MG63 (cell line): ENCODE data around the gene COCH. TPM values are rescaled to one million over a fixed set of nuclear protein-coding genes. Genes with fewer than 3 reads are reported as not detected.
A peak's percentile ranks its signal among the peaks of the same experiment; 100 is the strongest.

Source experiments
- DNase-seq: peaks from one replicate; pipeline ENCODE4 v3.0.0-alpha.2; 2020
- H3K27me3 ChIP-seq: fragments of 250-450 bp; sonication (Bioruptor Pico); 2 replicates; pipeline ENCODE4 v1.5.1; 2020; ENCODE audit warnings: mild to moderate bottlenecking, moderate library complexity
- H3K36me3 ChIP-seq: fragments of 250-450 bp; sonication (Bioruptor Pico); 2 replicates; pipeline ENCODE4 v1.5.1; 2020; ENCODE audit warnings: mild to moderate bottlenecking, moderate library complexity
- H3K4me3 ChIP-seq: fragments of 250-450 bp; sonication (Bioruptor Pico); 2 replicates; pipeline ENCODE4 v1.5.1; 2020; ENCODE audit warnings: mild to moderate bottlenecking, moderate library complexity
- H3K9me3 ChIP-seq: fragments of 250-450 bp; sonication (Bioruptor Pico); 2 replicates; pipeline ENCODE4 v1.5.1; 2020; ENCODE audit warnings: mild to moderate bottlenecking, moderate library complexity
- total RNA-seq: library from RNA; depleted of rRNA; stranded (reverse); fragments of >200 nt; shearing (Covaris generic); gene quantifications from 2 replicates; pipeline ENCODE4 v1.2.3, GENCODE V29; 2014; ENCODE audit warnings: low replicate concordance

COCH gene
- total RNA-seq, 1 experiment from 2014 or later, result 7.0 TPM

DNA sequence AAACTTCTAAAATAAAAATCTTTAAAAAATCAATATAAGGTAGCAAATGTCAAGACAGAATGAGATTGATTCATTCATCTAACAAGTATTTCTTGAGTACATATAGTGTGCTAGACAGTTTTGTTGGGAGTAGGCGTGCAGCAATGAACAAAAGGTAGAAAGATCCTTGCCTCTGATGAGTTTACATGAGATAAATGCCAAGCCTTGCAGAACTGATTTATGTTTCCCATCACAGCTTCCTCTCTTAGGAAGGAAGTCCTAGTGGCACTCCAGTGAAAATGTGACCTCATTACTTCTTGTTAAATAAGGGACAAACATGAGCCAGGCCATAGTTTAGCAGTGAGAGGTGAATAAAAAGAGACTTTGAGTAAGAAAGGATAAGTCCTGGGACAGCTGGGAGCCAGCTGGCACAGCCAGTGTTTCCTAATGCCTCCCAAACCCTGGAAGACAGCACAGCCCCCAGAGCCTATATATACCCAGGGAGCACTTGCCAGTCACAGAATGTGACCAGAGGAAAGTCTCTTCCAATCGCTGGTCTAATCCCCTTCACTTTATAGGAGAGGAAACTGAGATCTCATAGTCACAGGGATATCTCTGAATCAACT lies 4.7 kb upstream of the COCH start:
- no peak for DNase-seq
- Histone ChIP-seq H3K36me3 (no peaks in the 10 kb centered on the region), H3K9me3 (no peaks in the 10 kb centered on the region), H3K27me3 (no peaks in the 10 kb centered on the region), H3K4me3 (no peak overlapping the region)

DNA sequence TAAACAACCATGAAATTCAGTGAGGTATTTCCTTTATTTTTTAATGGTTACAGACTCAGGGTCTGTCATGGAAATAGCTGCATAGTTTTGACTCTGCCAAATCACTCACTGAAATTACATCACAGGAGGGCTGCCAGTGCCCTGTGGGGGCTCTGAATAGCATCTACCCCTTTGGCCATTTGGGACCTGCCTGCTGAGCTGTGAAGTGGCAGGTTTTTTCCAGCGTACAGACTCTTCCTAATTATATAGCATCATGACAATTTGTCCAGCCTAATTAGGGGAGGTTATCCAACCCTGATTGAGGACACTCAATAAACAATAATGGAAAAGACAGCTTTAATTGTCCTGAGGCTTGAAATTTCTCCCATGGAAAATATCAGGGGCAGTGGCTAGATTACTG lies 1.8 kb upstream of the COCH start:
- H3K36me3 ChIP-seq, result no peaks in the 10 kb centered on the region
- no peaks in the 10 kb centered on the region for H3K9me3 ChIP-seq
- no peak for DNase-seq
- no peak overlapping the region for H3K4me3 ChIP-seq
- H3K27me3 ChIP-seq, result no peaks in the 10 kb centered on the region

DNA sequence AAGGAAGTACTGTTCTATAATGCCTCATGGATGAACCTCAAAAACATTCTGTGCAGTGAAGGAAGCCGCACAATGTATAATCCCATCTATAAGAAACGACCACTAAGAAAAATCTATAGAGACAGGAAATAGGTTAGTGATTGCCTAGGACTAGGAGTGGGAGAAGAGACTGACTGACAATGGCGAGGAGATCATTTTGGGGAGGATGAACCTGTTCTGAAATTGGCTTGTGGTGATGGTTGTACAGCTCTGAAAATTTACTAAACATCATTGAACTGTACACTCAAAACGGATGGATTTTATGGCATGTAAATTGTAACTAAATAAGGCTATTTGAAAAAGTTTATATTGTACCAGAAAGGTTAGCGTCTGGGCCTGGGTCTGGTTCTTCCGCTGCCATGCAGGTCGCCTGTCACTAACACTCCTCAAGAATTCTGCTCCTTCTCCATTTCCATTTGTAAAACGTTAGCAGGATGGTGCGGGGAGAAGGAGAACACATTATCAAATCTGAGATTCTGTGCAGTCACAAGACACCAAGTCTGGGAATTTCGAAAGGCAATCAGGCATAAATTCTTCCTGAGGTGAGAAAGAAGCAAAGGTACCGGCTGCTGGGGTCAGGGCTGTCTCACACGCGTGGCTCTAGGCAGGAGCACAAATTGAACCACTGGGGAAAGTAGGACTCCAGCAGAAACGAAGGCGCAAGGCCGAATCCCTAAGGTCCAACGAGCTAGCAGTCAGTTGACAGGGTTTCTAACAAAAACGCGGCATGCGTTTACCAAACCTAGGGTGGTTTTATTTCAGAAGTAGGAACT lies 845 bp upstream of the COCH start:
- Histone ChIP-seq H3K36me3 (no peaks in the 10 kb centered on the region), H3K9me3 (no peaks in the 10 kb centered on the region), H3K27me3 (no peaks in the 10 kb centered on the region), H3K4me3 (peak overlapping the region; percentile 43)
- no peak for DNase-seq

DNA sequence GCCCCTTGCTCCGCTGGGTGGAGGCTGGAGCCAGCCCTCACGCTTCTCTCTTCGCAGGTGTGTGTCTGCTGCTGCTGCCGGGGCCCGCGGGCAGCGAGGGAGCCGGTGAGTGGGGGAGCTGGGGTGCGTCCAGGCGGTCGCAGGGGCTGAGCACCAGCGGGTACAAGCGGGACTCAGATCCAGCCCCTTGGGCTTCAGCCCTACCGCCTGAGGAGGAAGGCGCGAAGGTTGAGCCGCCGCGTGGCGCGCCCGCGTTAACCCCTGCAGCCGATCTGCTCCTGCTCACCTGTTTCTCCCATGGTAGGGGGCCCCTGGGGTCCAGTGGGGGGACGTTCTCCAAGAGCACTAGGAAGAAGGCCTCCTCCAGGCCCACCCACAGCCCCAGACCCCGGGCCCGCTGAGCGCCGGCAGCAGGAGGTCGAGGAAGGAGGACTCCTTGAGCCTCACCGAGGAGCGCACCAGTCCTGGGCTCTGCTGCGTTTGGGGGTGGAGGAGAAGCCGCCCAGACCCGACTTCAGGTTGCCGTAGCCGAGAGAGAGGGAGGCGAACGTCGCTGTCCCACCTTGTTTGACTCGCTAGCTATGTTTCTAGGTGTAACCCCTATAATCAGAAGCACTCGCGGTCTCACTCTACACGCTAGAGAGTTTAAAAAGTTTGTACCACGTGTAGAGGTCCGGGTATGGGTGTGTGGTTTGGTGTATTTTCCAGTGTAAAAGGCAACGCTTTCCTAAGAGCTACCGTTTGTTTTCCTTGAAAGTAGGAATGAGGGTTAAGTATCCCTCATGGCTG lies 834 bp downstream of the COCH start:
- Histone ChIP-seq H3K4me3 (peak overlapping the region; percentile 43), H3K27me3 (no peaks in the 10 kb centered on the region)
- DNase-seq, result no peak

DNA sequence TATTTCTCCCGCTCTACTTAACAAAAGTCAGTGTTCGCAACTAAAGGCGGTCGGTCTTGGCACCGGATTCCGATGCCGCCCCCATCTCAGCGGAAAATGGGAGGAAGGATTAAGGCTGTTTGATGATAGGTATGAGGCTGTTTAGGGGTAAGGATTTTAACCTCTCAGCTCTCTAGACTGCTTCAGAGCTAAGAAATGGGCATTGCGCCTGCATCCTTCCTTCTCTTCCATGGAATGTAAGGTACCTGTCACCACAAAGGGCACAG lies 1.4 kb downstream of the COCH start:
- Histone ChIP-seq H3K4me3 (no peak overlapping the region), H3K36me3 (no peaks in the 10 kb centered on the region), H3K27me3 (no peaks in the 10 kb centered on the region), H3K9me3 (no peaks in the 10 kb centered on the region)
- DNase-seq, result no peak

More for the DNA sequence above, 834 bp downstream of the COCH start:
- Histone ChIP-seq H3K36me3 (no peaks in the 10 kb centered on the region), H3K9me3 (no peaks in the 10 kb centered on the region)

DNA sequence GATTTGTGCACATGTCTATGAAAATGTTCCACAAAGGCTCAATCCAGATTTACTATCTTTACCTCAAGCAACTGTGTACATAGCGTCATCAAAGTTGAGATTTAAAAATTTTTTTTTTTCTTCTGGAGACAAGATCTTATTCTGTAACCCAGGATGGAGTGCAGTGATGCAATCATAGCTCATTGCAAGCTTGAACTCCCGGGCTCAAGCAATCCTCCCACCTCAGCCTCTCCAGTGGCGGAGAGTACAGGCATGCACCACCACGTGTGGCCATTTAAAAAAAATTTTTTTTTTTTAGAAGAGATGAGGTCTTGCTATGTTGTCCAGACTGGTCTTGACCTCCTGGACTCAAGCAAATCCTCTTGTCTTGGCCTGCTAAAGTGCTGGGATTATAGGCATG lies 2.3 kb downstream of the COCH start:
- no peaks in the 10 kb centered on the region for H3K36me3 ChIP-seq
- no peaks in the 10 kb centered on the region for H3K27me3 ChIP-seq
- no peaks in the 10 kb centered on the region for H3K9me3 ChIP-seq
- no peak for DNase-seq
- no peak overlapping the region for H3K4me3 ChIP-seq

DNA sequence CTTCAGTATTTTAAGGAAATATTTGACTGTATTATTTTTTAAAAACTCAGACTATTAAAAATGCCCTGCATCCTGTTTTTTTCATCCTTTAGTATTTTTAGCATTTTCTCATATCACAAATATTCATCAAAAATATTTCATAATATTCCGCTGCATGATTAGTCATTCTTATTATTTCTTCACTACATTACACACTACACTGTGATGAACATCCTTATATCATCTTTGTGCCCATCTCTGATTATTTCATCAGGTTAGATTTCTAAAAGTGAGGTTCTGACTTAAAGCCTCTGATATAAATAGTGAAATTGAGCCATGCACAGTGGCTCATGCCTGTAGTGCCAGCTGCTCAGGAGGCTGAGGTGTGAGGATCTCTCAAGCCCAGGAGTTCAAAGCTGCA lies 8.1 kb downstream of the COCH start:
- no peak for DNase-seq
- Histone ChIP-seq H3K36me3 (no peaks in the 10 kb centered on the region), H3K27me3 (no peaks in the 10 kb centered on the region), H3K4me3 (no peak overlapping the region), H3K9me3 (no peaks in the 10 kb centered on the region)

DNA sequence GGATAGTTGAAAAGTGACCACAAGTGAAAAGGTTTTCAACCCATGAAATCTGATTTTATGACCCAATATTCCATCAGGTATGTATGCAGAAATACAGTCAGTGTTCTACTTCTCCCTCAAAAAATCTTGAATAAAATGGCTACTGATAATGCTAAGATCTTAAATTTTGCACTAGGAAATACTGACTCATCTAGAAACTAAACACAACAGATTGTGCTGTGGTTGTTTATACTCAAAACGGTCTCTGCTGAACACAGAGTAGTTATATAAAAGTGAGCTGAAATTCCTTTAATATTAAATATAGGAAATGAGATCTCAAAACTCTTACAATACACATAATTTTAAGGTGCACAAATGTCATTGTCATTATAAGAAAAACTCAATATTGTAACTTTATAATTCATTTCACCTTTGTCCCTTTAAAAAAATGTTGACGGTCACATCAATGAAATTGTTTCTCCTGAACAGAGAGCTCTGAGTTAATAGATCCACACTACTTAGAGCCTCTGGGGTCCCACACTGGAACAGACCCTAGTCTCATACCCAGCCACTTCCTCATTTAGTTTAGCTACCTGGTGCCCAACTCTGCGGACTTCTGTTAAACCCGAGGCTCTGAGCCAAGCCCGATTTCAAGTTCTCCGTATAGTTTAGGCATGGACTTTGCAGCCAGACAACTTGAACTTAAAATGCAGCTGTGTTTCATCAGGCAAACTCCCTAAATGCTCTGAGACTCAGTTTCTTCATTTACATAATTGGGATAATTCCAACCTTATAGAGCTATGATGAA lies 9.3 kb downstream of the COCH start:
- Histone ChIP-seq H3K36me3 (no peaks in the 10 kb centered on the region), H3K9me3 (no peaks in the 10 kb centered on the region), H3K4me3 (no peak overlapping the region), H3K27me3 (no peaks in the 10 kb centered on the region)
- no peak for DNase-seq

DNA sequence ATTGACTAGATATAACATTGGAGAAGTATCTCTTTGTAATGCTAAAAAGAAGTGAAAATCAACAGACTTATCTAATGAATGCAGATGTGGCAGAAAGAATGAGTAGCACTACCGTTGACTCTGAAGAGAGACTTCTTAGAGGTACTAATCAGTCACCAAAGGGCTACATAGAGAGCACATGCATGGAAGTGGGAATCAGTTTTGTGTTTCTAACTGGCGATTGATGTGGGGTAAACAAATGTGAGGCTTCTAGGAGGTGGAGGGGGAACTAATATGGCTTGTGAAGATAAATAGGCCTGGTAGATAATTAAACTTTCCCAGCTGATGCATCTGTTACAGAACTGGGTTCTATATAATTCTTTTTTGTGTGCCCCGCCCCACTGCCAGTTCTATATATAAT lies 10.5 kb downstream of the COCH start:
- no peak for DNase-seq
- Histone ChIP-seq H3K9me3 (no peaks in the 10 kb centered on the region), H3K27me3 (no peaks in the 10 kb centered on the region), H3K4me3 (no peak overlapping the region), H3K36me3 (no peaks in the 10 kb centered on the region)

DNA sequence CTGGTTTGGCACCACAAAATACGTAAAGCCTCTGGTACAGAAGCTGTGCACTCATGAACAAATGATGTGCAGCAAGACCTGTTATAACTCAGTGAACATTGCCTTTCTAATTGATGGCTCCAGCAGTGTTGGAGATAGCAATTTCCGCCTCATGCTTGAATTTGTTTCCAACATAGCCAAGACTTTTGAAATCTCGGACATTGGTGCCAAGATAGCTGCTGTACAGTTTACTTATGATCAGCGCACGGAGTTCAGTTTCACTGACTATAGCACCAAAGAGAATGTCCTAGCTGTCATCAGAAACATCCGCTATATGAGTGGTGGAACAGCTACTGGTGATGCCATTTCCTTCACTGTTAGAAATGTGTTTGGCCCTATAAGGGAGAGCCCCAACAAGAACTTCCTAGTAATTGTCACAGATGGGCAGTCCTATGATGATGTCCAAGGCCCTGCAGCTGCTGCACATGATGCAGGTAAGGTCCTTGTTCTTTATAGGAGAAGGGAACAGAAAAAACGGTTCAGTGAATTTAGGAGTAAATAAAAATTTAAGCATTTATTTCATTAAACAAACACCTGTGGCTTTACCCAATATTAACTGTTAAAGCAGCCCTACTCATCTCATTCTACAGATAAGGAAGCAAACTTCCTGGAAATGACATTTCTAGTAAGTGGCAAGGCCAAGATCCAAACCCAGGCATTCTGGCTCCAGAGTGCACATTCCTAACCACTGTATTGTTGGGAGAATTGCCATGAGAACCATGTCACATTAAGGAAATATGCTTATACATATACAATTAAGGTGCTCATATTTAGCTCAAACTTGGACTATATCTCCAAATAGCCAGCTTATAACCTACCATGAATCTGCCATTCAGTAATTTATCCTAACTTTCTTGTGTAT lies 11.7 kb downstream of the COCH start:
- no peak overlapping the region for H3K4me3 ChIP-seq
- H3K9me3 ChIP-seq, result no peaks in the 10 kb centered on the region
- H3K36me3 ChIP-seq, result no peaks in the 10 kb centered on the region
- H3K27me3 ChIP-seq, result no peaks in the 10 kb centered on the region
- peak; percentile 52 for DNase-seq

DNA sequence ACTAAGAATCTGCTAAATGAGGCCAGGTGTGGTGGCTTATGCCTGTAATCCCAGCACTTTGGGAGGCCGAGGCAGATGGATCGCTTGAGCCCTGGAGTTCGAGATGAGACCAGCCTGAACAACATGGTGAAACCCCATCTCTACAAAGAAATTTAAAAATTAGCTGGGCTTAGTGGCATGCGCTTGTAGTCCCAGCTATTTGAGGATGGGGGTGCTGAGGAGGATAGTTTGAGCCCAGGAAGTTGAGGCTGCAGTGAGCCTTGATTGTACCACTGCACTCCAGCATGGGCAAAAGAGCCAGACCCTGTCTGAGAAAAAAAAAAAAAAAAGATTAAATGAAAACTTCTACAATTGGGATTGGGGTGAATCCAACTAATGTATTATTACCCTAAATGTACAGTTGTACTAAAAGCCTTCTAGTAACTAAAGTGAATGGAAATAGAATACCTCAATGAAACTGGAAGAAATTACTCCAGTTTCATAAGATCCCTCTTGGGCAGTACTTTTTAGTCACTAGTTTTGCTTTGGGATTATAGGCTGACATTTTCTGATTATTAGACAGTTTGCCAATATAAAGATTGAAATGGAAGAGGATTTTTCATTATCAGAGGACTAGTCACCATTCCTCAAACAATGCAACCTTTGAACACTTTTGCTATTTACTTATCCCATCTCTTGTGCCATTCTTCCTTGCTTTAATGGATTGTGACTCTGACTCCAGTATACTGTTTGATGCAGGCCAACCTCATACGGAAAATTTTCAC lies 14.3 kb downstream of the COCH start:
- no peaks in the 10 kb centered on the region for H3K9me3 ChIP-seq
- H3K4me3 ChIP-seq, result no peak overlapping the region
- DNase-seq, result no peak
- peaks cover 2% of the 10 kb centered on the region; the same call in 1 of the 2 replicates for H3K36me3 ChIP-seq
- H3K27me3 ChIP-seq, result no peaks in the 10 kb centered on the region

DNA sequence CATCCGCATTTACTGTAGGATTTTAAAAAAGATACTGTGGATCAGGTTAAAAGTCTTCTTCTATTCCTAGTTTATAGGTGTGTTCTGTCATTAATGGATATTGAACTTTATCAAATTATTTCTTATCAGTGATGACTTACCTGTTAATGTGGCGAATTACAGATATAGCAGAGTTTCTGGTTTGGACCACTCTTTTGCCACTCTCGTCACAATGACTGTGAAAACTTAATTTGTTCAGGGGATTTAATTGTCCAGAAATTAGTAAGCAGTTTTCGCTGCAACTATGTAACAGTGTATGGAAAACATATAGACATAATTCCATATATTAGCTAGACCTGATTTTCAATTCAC lies 14.9 kb downstream of the COCH start:
- Histone ChIP-seq H3K36me3 (peaks cover 2% of the 10 kb centered on the region; the same call in 1 of the 2 replicates), H3K27me3 (no peaks in the 10 kb centered on the region), H3K9me3 (no peaks in the 10 kb centered on the region), H3K4me3 (no peak overlapping the region)
- no peak for DNase-seq

DNA sequence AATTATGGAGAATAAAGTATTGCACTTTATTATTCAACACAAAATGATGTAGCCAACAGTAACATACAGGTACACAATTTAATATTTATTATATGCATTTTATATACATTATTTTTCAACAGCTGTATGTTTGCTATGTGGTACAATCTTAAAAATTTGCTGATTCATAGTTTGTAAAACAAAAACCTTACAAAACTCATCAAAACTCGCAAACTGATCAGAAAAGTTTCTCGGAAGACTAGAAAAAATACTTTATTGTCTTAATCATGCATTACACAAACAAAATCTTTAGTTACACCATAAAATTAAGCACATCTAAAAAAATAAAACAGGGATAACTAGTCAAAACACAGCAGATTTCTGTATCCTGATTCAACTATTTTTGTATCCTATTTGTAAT lies 19.5 kb downstream of the COCH start:
- no peak overlapping the region for H3K4me3 ChIP-seq
- H3K36me3 ChIP-seq, result peaks cover 11% of the 10 kb centered on the region
- H3K27me3 ChIP-seq, result no peaks in the 10 kb centered on the region
- DNase-seq, result no peak
- no peaks in the 10 kb centered on the region for H3K9me3 ChIP-seq

DNA sequence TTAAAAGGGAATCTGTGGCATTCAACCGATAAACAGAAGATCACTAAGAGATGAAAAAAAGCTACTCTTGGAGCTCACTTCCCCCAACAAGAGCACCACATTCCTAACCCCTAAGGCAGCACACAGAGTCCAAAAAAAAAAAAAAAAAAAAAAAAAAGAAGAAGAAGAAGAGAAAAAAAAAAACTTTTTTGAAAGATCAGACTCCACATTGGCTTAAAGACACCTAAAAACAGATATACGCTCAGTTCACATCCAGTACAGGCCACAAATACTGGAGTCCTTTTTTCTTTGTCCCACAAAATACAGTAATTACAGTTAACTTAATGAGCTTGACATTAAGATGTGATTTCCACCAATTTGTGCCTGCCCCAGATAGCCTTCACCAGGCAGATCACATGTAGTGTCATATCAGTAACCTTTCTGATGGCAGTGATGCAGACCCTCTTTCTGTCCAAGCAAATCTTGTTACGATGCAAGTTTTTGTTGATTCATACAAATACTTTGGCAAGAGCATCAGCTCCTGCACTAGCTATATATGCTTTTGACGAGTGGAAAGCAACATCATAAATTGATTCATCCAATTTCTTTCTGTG lies 20.7 kb downstream of the COCH start:
- Histone ChIP-seq H3K27me3 (no peaks in the 10 kb centered on the region), H3K4me3 (no peak overlapping the region), H3K9me3 (no peaks in the 10 kb centered on the region), H3K36me3 (peaks cover 11% of the 10 kb centered on the region)
- DNase-seq, result no peak

DNA sequence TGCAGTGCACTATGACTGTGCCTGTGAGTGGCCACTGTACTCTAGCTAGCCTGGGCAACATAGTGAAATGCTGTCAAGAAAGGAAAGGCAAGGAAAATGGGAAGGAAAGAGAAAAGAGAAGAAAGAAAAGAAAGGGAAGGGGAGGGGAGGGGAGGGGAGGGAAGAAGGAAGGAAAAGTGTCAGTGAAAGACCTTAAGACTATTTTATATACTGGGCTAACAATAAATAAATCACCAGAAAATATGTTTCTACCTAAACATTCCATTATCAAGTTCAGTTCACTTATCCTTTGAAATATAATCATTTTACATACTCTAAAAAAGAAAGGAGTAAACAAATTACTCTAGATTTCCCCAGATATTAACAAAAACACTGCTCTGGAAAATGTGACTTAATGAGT lies 22.1 kb downstream of the COCH start:
- Histone ChIP-seq H3K36me3 (peaks cover 11% of the 10 kb centered on the region), H3K27me3 (no peaks in the 10 kb centered on the region), H3K4me3 (no peak overlapping the region), H3K9me3 (no peaks in the 10 kb centered on the region)
- DNase-seq, result no peak
